IMR-90 (cell line): ENCODE data around the gene DBNDD2. TPM values are rescaled to one million over a fixed set of nuclear protein-coding genes. Genes with fewer than 3 reads are reported as not detected.

Source experiments
- ATAC-seq: fragments of 200-7000 bp; cut with Tn5 transposase; 2 replicates; pipeline ENCODE4 v1.9.1; 2020; ENCODE audit warnings: low read depth, mild to moderate bottlenecking, moderate library complexity
- BruUV-seq: library from RNA; stranded (reverse); fragments of 400-500 nt; replicated peaks from 2 replicates; lab custom pipeline; 2021; lab: Mats Ljungman, UMichigan
- CTCF ChIA-PET: fragments of 300-600 bp; formaldehyde crosslinking; extraction: SDS; loops from one replicate; lab custom pipeline; 2021; ENCODE audit warnings: antibody characterized with exemption; lab: Yijun Ruan, JAX
- POLR2A ChIA-PET: fragments of 300-600 bp; sonication (Branson Sonifier 250); formaldehyde crosslinking; loops from one replicate; lab custom pipeline; 2022; ENCODE audit warnings: antibody characterized with exemption; ENCODE audit not compliant: unreplicated experiment; lab: Charles Lee
- DNase-seq: peaks from one replicate; pipeline ENCODE4 v3.0.0; 2013
- H2AFZ ChIP-seq: replicated peaks from 2 replicates; pipeline ENCODE3; 2013; ENCODE audit warnings: low read length, mild to moderate bottlenecking; ENCODE audit not compliant: poor library complexity
- H2AK5ac ChIP-seq: 2 replicates; pipeline ENCODE4 v1.6.1; 2013; ENCODE audit warnings: low read depth, low read length, inconsistent platforms
- H2AK9ac ChIP-seq: replicated peaks from 2 replicates; pipeline ENCODE3; 2013; ENCODE audit warnings: mild to moderate bottlenecking, low read depth, low read length, moderate library complexity; ENCODE audit not compliant: poor library complexity
- H2BK120ac ChIP-seq: 2 replicates; pipeline ENCODE4 v1.6.1; 2013; ENCODE audit warnings: low read depth, low read length, inconsistent platforms
- H2BK15ac ChIP-seq: 3 replicates; pipeline ENCODE4 v1.6.1; 2013; ENCODE audit warnings: low read depth, low read length, inconsistent platforms
- H2BK20ac ChIP-seq: 2 replicates; pipeline ENCODE4 v1.6.1; 2013; ENCODE audit warnings: low read depth, mild to moderate bottlenecking, inconsistent platforms, low read length, moderate library complexity
- H2BK5ac ChIP-seq: 2 replicates; pipeline ENCODE4 v1.6.1; 2013; ENCODE audit warnings: mild to moderate bottlenecking, low read depth, low read length, inconsistent platforms; ENCODE audit not compliant: poor library complexity, severe bottlenecking
- H3K14ac ChIP-seq: replicated peaks from 2 replicates; pipeline ENCODE4 v1.6.1; 2013; ENCODE audit warnings: low read depth, low read length, inconsistent platforms
- H3K18ac ChIP-seq: 2 replicates; pipeline ENCODE4 v1.6.1; 2013; ENCODE audit warnings: low read depth, low read length, control low read depth
- H3K23ac ChIP-seq: 2 replicates; pipeline ENCODE4 v1.6.1; 2013; ENCODE audit warnings: low read depth, low read length, inconsistent platforms
- H3K27ac ChIP-seq: 2 replicates; pipeline ENCODE4 v1.5.1; 2013; ENCODE audit warnings: mild to moderate bottlenecking, control low read depth, low read length; ENCODE audit not compliant: insufficient read depth
- H3K27me3 ChIP-seq: 2 replicates; pipeline ENCODE4 v1.6.1; 2013; ENCODE audit warnings: low read length; ENCODE audit not compliant: control insufficient read depth, insufficient read depth
- H3K36me3 ChIP-seq: 2 replicates; pipeline ENCODE4 v1.6.1; 2013; ENCODE audit warnings: low read length, mixed read lengths; ENCODE audit not compliant: control insufficient read depth, insufficient read depth
- H3K4ac ChIP-seq: 2 replicates; pipeline ENCODE4 v1.6.1; 2013; ENCODE audit warnings: low read depth, low read length, inconsistent platforms
- H3K4me1 ChIP-seq: 2 replicates; pipeline ENCODE4 v1.6.1; 2013; ENCODE audit warnings: low read length, mixed read lengths; ENCODE audit not compliant: control insufficient read depth, insufficient read depth
- H3K4me2 ChIP-seq: 2 replicates; pipeline ENCODE4 v1.6.1; 2013; ENCODE audit warnings: low read depth, mild to moderate bottlenecking, control low read depth, low read length, moderate library complexity
- H3K4me3 ChIP-seq: 2 replicates; pipeline ENCODE4 v1.5.1; 2013; ENCODE audit warnings: low read depth, mild to moderate bottlenecking, control low read depth, low read length, moderate library complexity; ENCODE audit not compliant: insufficient read depth
- H3K56ac ChIP-seq: 2 replicates; pipeline ENCODE4 v1.6.1; 2013; ENCODE audit warnings: low read length, inconsistent platforms; ENCODE audit not compliant: insufficient read depth; ENCODE audit errors: extremely low read depth
- H3K79me1 ChIP-seq, 2 experiments: 2 replicates each; pipeline ENCODE4 v1.6.1; 2013; ENCODE audit warnings: low read length in 2 of 2, inconsistent platforms in 1 of 2, low read depth in 1 of 2
- H3K9ac ChIP-seq: 2 replicates; pipeline ENCODE4 v1.6.1; 2013; ENCODE audit warnings: low read depth, low read length, control low read depth
- H3K9me1 ChIP-seq: 2 replicates; pipeline ENCODE4 v1.6.1; 2013; ENCODE audit warnings: low read length, inconsistent platforms; ENCODE audit not compliant: insufficient read depth
- H3K9me3 ChIP-seq: 2 replicates; pipeline ENCODE4 v1.6.1; 2013; ENCODE audit warnings: low read length; ENCODE audit not compliant: control insufficient read depth, insufficient read depth
- H4K20me1 ChIP-seq: 2 replicates; pipeline ENCODE4 v1.6.1; 2013; ENCODE audit warnings: low read length, inconsistent platforms; ENCODE audit not compliant: insufficient read depth
- H4K5ac ChIP-seq: 2 replicates; pipeline ENCODE4 v1.6.1; 2013; ENCODE audit warnings: mild to moderate bottlenecking, low read depth, low read length, control low read depth
- H4K8ac ChIP-seq, 2 experiments: 2 replicates each; pipeline ENCODE4 v1.6.1; 2013; ENCODE audit warnings: low read depth in 2 of 2, low read length in 2 of 2, control low read depth in 1 of 2, inconsistent platforms in 1 of 2
- H4K91ac ChIP-seq: 2 replicates; pipeline ENCODE4 v1.6.1; 2013; ENCODE audit warnings: low read depth, low read length, inconsistent platforms; ENCODE audit not compliant: insufficient read depth
- BHLHE40 ChIP-seq: fragments of 150-350 bp; IDR thresholded peaks from 2 replicates; pipeline ENCODE4 v1.6.1; 2016; ENCODE audit warnings: mild to moderate bottlenecking, low read depth, low read length
- CEBPB ChIP-seq: IDR thresholded peaks from 2 replicates; pipeline ENCODE4 v1.6.1; 2012; ENCODE audit warnings: low read depth, low read length, improper control_type of control experiment
- CHD1 ChIP-seq: IDR thresholded peaks from 2 replicates; pipeline ENCODE4 v1.6.1; 2012; ENCODE audit warnings: low read depth, low read length, improper control_type of control experiment
- CTCF ChIP-seq: conservative IDR thresholded peaks from 2 replicates; pipeline ENCODE4 v1.5.1; 2012; ENCODE audit warnings: mild to moderate bottlenecking, low read depth, low read length, improper control_type of control experiment
- MAFK ChIP-seq: IDR thresholded peaks from 2 replicates; pipeline ENCODE4 v1.6.1; 2012; ENCODE audit warnings: low read depth, low read length, improper control_type of control experiment
- MAZ ChIP-seq: IDR thresholded peaks from 2 replicates; pipeline ENCODE4 v1.6.1; 2012; ENCODE audit warnings: low read depth, mild to moderate bottlenecking, low read length, improper control_type of control experiment, moderate library complexity, borderline replicate concordance
- NFE2L2 ChIP-seq: fragments of 150-350 bp; IDR thresholded peaks from 2 replicates; pipeline ENCODE4 v1.6.1; 2016; ENCODE audit warnings: low read depth, mild to moderate bottlenecking, low read length
- POLR2A ChIP-seq: IDR thresholded peaks from 2 replicates; pipeline ENCODE4 v1.6.1; 2012; ENCODE audit warnings: mild to moderate bottlenecking, low read depth, low read length
- RAD21 ChIP-seq: IDR thresholded peaks from 2 replicates; pipeline ENCODE4 v1.6.1; 2012; ENCODE audit warnings: low read length, improper control_type of control experiment
- RCOR1 ChIP-seq: IDR thresholded peaks from 2 replicates; pipeline ENCODE4 v1.6.1; 2012; ENCODE audit warnings: mild to moderate bottlenecking, low read length, improper control_type of control experiment; ENCODE audit not compliant: insufficient replicate concordance
- WGBS, 2 experiments: methylation state at CpG; one replicate each; pipeline versions ENCODE4 v1.1.5 to v1.1.7; 2013; ENCODE audit warnings: missing lambda C conversion rate in 2 of 2; ENCODE audit not compliant: insufficient read length in 1 of 2; ENCODE audit errors: extremely low coverage in 2 of 2; 5-methylcytosine and 5-hydroxymethylcytosine counted together
- dilution Hi-C: fragments of 300-500 bp; cut with HindIII; formaldehyde crosslinking; loops from one replicate; pipeline ENCODE4 v1.14.3; 2018; ENCODE audit warnings: low sequenced_read_pairs; ENCODE audit not compliant: unreplicated experiment
- in situ Hi-C: fragments of 300-500 bp; cut with MboI; formaldehyde crosslinking; loops from 3 replicates; pipeline ENCODE4 v1.14.3; 2019; ENCODE audit warnings: low sequenced_read_pairs, inconsistent platforms, mixed read lengths
- intact Hi-C: fragments of 100-400 bp; cut with micrococcal nuclease; formaldehyde crosslinking; loops from 2 replicates; pipeline ENCODE4 v1.10.0; 2022
- polyA plus RNA-seq, 3 experiments: library from polyadenylated mRNA; depleted of rRNA; stranded (reverse); fragments of >200 nt; gene quantifications; 2 replicates each; pipeline ENCODE4 v1.2.3, GENCODE V29; 2012; ENCODE audit warnings: low replicate concordance in 1 of 3
- total RNA-seq: library from RNA; depleted of rRNA; stranded (reverse); fragments of >200 nt; gene quantifications from 2 replicates; pipeline ENCODE4 v1.2.3, GENCODE V29; 2012
- TF ChIP-seq, protein P1 (sequence below): fragments of 150-350 bp; IDR thresholded peaks from 2 replicates; pipeline ENCODE4 v1.6.1; 2017; ENCODE audit warnings: mild to moderate bottlenecking, antibody characterized with exemption, low read length, low read depth

DBNDD2 gene
- total and polyA plus RNA-seq, 2 of the 4 experiments (the other 2 are of a cell fraction), result 1.3 to 9.3 TPM

GRCh38 chr20:45419188-45420091 is 11.4 kb downstream of the DBNDD2 start (continued):
- TF ChIP-seq, protein P1, sequence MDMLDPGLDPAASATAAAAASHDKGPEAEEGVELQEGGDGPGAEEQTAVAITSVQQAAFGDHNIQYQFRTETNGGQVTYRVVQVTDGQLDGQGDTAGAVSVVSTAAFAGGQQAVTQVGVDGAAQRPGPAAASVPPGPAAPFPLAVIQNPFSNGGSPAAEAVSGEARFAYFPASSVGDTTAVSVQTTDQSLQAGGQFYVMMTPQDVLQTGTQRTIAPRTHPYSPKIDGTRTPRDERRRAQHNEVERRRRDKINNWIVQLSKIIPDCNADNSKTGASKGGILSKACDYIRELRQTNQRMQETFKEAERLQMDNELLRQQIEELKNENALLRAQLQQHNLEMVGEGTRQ, result peak; percentile 46

- Histone ChIP-seq H3K9ac (no peak overlapping the region), H3K14ac (no peak overlapping the region), H2AK5ac (no peak overlapping the region), H2BK15ac (no peak overlapping the region), H3K4me2 (no peak overlapping the region), H4K5ac (no peak overlapping the region), H3K36me3 (peaks cover 34% of the 10 kb centered on the region), H3K4me1 (peaks cover 9% of the 10 kb centered on the region; the same call in 1 of the 2 replicates), H3K4me3 (no peak overlapping the region), H3K79me1 (peaks cover 21 to 46% of the 10 kb centered on the region in 2 experiments), H2BK20ac (no peak overlapping the region), H3K9me3 (no peaks in the 10 kb centered on the region), H3K9me1 (peaks cover 10% of the 10 kb centered on the region), H3K56ac (no peak overlapping the region), H3K18ac (no peak overlapping the region), H4K91ac (no peak overlapping the region), H4K20me1 (no peaks in the 10 kb centered on the region), H4K8ac (no peak overlapping the region), H2AFZ (no peak overlapping the region), H3K4ac (no peak overlapping the region), H2BK5ac (no peak overlapping the region), H2AK9ac (no peak overlapping the region), H2BK120ac (no peak overlapping the region), H3K27ac (no peak overlapping the region), H3K23ac (no peak overlapping the region), H3K27me3 (no peaks in the 10 kb centered on the region)
- dilution Hi-C loops, result no loop called here
- ChIA-PET POLR2A (no interaction called here), CTCF (interaction anchor here (1.0 kb wide), 1 partner anchor 17 kb away, joined by 3 read pairs; no protein-coding TSS in a partner anchor)
- in situ Hi-C loops, result no loop called here
- no peak for DNase-seq
- ATAC-seq, result no peak
- intact Hi-C loops, result no loop called here
- WGBS, 2 experiments, result 100% methylated on average over 1 of the region's 8 CpGs; no CpG with 5 or more reads in 1 of the 2 experiments
- BruUV-seq, result no TSS peak
- TF ChIP-seq CHD1, result no peak
- no peak for TF ChIP-seq RCOR1
- no peak for TF ChIP-seq MAZ
- TF ChIP-seq MAFK, result no peak
- no peak for TF ChIP-seq POLR2A
- TF ChIP-seq BHLHE40, result no peak
- TF ChIP-seq RAD21, result no peak
- TF ChIP-seq CEBPB, result no peak
- no peak for TF ChIP-seq NFE2L2
- TF ChIP-seq, protein P1, result no peak
- TF ChIP-seq CTCF, result no peak
Observed at GRCh38 chr20:45420125-45420524, 12.0 kb downstream of the DBNDD2 start.
